GM12878 (cell line): Measurements from ENCODE around the gene WNK1. TPM values are rescaled to one million over a fixed set of nuclear protein-coding genes. Genes with fewer than 3 reads are reported as not detected.

Experiments used
- EED ChIP-seq: sonication (generic); IDR thresholded peaks from 2 replicates; pipeline ENCODE4 v1.6.1; 2016; ENCODE audit warnings: antibody characterized with exemption, low read depth
- EGR1 ChIP-seq, 2 experiments: IDR thresholded peaks; 1 replicate in 1 of 2; 2 replicates in 1 of 2; pipeline ENCODE4 v1.6.1; 2011 to 2012; ENCODE audit warnings: low read depth in 2 of 2, low read length in 2 of 2, borderline replicate concordance in 1 of 2, mild to moderate bottlenecking in 1 of 2, moderate library complexity in 1 of 2
- GATAD2B ChIP-seq: fragments of 450-650 bp; conservative IDR thresholded peaks from 2 replicates; pipeline ENCODE4 v1.6.1; 2017; ENCODE audit warnings: low read depth, mild to moderate bottlenecking, moderate library complexity
- HDAC6 ChIP-seq: fragments of 200-600 bp; sonication (generic); IDR thresholded peaks from one replicate; pipeline ENCODE4 v1.8.0; 2017; ENCODE audit warnings: antibody characterized with exemption; ENCODE audit not compliant: unreplicated experiment
- MYC ChIP-seq: IDR thresholded peaks from 2 replicates; pipeline ENCODE4 v1.6.1; 2011; ENCODE audit warnings: mild to moderate bottlenecking, low read length, moderate library complexity, inconsistent platforms; ENCODE audit not compliant: insufficient read depth, insufficient replicate concordance, insufficient read length, severe bottlenecking
- NKRF ChIP-seq: fragments of 450-650 bp; conservative IDR thresholded peaks from 2 replicates; pipeline ENCODE4 v1.6.1; 2017; ENCODE audit warnings: mild to moderate bottlenecking, moderate library complexity
- RAD21 ChIP-seq: IDR thresholded peaks from 2 replicates; pipeline ENCODE4 v1.6.1; 2011; ENCODE audit warnings: mild to moderate bottlenecking, low read depth, low read length, moderate library complexity; ENCODE audit not compliant: insufficient read depth
- RBBP5 ChIP-seq: fragments of 200-600 bp; sonication (generic); conservative IDR thresholded peaks from 2 replicates; pipeline ENCODE4 v1.6.1; 2016
- TARDBP ChIP-seq: IDR thresholded peaks from 2 replicates; pipeline ENCODE4 v1.6.1; 2016; ENCODE audit warnings: borderline replicate concordance
- polyA plus RNA-seq, 11 experiments: library from polyadenylated mRNA; depleted of rRNA in 4 of 11; unstranded in 6 of 11; stranded (reverse) in 5 of 11; fragments of >200 nt; fragmentation: Nextera tagmentation in 4 of 11; fragmentation: Illumina TruSeq in 1 of 11; extraction: Ambion mirVana in 4 of 11; extraction: Trizol in 1 of 11; gene quantifications; 1 replicate in 1 of 11; 2 replicates in 10 of 11; pipeline versions ENCODE4 v1.2.1 to v1.2.3, GENCODE V29; 2011 to 2016; ENCODE audit warnings: inconsistent platforms in 2 of 11, missing spikeins in 2 of 11, low read depth in 1 of 11
- total RNA-seq, 4 experiments: library from RNA; depleted of rRNA in 3 of 4; stranded (reverse); fragments of >200 nt in 3 of 4; fragmentation: Illumina TruSeq in 1 of 4; extraction: Trizol in 1 of 4; gene quantifications; 2 replicates each; pipeline versions ENCODE4 v1.2.1 to v1.2.3, GENCODE V29; 2013 to 2021
- TF ChIP-seq, protein P1 (sequence below): fragments of 450-650 bp; IDR thresholded peaks from 2 replicates; pipeline ENCODE4 v1.6.1; 2016; ENCODE audit warnings: mild to moderate bottlenecking

Gene WNK1
- total and polyA plus RNA-seq, 10 of the 15 experiments (the other 5 are each of a cell fraction or from before 2014, with no cell fraction given), result 9.6 to 151 (median 86.6) TPM

GRCh38 chr12:753611-754472, 1.5 kb downstream of the WNK1 start (continued):
- TF ChIP-seq, protein P1, sequence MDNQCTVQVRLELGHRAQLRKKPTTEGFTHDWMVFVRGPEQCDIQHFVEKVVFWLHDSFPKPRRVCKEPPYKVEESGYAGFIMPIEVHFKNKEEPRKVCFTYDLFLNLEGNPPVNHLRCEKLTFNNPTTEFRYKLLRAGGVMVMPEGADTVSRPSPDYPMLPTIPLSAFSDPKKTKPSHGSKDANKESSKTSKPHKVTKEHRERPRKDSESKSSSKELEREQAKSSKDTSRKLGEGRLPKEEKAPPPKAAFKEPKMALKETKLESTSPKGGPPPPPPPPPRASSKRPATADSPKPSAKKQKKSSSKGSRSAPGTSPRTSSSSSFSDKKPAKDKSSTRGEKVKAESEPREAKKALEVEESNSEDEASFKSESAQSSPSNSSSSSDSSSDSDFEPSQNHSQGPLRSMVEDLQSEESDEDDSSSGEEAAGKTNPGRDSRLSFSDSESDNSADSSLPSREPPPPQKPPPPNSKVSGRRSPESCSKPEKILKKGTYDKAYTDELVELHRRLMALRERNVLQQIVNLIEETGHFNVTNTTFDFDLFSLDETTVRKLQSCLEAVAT, result peak; percentile 69; the same call in 1 of the 2 replicates
- TF ChIP-seq GATAD2B, result peak; percentile 43; the same call in 1 of the 2 replicates
- TF ChIP-seq TARDBP, result no peak
- TF ChIP-seq HDAC6, result no peak
- peak; percentile 78 for TF ChIP-seq EED
- no peak for TF ChIP-seq RBBP5
- TF ChIP-seq RAD21, result peak; percentile 27; the same call in 1 of the 2 replicates
- no peak for TF ChIP-seq MYC
- TF ChIP-seq NKRF, result no peak
- TF ChIP-seq EGR1 (IDR thresholded peaks at IDR 0.05; ENCODE audit: borderline replicate concordance in 1 of 2, low read depth in 2 of 2, low read length in 2 of 2), result no peak
